BE2C (cell line): ENCODE measurements around the gene ROMO1.
"Not testable (repeated sequence)": the region's sequence is repeated elsewhere in the genome, so short reads cannot be mapped to it uniquely, and the experiment has no call there.

Experiments
- DNase-seq: peaks from one replicate; pipeline ENCODE4 v3.0.0-alpha.2; 2020
- H3K27me3 ChIP-seq: fragments of 250-450 bp; sonication (Bioruptor Pico); 2 replicates; pipeline ENCODE4 v1.5.1; 2020; ENCODE audit warnings: mild to moderate bottlenecking
- H3K36me3 ChIP-seq: fragments of 250-450 bp; sonication (Bioruptor Pico); 2 replicates; pipeline ENCODE4 v1.5.1; 2020; ENCODE audit warnings: mild to moderate bottlenecking
- H3K4me1 ChIP-seq: fragments of 250-450 bp; sonication (Bioruptor Pico); 2 replicates; pipeline ENCODE4 v1.5.1; 2020
- H3K4me3 ChIP-seq: 2 replicates; pipeline ENCODE4 v1.5.1; 2011; ENCODE audit warnings: low read depth, low read length
- H3K9me3 ChIP-seq: fragments of 250-450 bp; sonication (Bioruptor Pico); 2 replicates; pipeline ENCODE4 v1.5.1; 2020
- TF ChIP-seq, protein P1 (sequence below): IDR thresholded peaks from 2 replicates; pipeline ENCODE4 v1.5.1; 2012; ENCODE audit warnings: mild to moderate bottlenecking, low read depth, low read length

ROMO1 gene

DNA sequence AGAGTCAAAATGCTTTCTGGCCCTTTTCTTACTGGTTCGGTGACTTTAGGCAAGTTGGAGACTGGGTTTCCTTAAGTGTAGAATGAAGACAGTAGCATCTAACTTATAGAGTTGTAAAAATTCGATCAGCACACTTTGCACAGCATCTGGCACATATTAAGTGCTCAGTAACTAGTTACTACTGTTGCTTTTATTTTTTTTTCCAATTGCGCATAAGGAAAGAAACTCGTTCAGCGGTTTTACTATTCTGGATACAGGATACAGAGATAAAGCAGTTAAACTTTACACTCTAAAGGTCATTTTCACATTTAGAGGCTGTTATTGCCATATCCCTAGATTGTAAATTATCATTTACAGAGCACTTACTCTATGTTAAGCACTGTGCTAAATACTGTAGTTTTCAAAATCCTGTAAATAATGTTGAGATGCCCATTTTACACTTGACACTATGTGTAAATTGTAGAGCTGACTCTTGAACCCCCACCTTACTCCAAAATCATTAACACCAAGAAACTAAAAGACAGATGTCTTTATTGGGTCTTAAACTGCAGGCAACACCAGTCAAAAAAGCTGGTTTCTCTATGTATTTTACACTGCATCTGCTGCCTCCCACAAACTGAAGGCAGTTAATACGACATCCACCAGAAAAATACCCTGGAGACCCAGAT lies 886 bp downstream of the ROMO1 start:
- Histone ChIP-seq H3K9me3 (no peaks in the 10 kb centered on the region), H3K36me3 (peaks cover 45% of the 10 kb centered on the region), H3K27me3 (no peaks in the 10 kb centered on the region), H3K4me3 (peak overlapping the region; percentile 89), H3K4me1 (no peaks in the 10 kb centered on the region)
- no peak for DNase-seq
- TF ChIP-seq, protein P1, sequence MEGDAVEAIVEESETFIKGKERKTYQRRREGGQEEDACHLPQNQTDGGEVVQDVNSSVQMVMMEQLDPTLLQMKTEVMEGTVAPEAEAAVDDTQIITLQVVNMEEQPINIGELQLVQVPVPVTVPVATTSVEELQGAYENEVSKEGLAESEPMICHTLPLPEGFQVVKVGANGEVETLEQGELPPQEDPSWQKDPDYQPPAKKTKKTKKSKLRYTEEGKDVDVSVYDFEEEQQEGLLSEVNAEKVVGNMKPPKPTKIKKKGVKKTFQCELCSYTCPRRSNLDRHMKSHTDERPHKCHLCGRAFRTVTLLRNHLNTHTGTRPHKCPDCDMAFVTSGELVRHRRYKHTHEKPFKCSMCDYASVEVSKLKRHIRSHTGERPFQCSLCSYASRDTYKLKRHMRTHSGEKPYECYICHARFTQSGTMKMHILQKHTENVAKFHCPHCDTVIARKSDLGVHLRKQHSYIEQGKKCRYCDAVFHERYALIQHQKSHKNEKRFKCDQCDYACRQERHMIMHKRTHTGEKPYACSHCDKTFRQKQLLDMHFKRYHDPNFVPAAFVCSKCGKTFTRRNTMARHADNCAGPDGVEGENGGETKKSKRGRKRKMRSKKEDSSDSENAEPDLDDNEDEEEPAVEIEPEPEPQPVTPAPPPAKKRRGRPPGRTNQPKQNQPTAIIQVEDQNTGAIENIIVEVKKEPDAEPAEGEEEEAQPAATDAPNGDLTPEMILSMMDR, result no peak

DNA sequence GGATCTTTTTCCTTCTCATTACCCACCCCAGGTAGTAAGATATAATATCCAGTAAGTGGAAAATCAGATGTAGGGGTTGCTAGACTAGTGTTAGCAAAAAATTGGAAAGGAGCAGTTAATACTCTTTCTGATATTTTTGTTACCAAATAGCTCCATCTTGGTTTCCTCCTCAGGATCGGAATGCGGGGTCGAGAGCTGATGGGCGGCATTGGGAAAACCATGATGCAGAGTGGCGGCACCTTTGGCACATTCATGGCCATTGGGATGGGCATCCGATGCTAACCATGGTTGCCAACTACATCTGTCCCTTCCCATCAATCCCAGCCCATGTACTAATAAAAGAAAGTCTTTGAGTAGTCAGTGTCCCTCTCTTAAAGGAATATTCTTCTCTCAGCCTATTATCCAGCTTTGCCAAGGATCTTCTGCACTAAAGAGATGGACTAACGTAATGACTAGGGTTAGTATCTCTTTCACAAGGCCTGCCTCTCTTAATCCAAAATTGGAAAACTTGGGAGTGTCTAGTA lies 1.5 kb downstream of the ROMO1 start:
- Histone ChIP-seq H3K9me3 (no peaks in the 10 kb centered on the region), H3K4me1 (no peaks in the 10 kb centered on the region), H3K36me3 (peaks cover 48% of the 10 kb centered on the region), H3K4me3 (no peak overlapping the region; the same call in 1 of the 2 replicates), H3K27me3 (no peaks in the 10 kb centered on the region)
- DNase-seq, result no peak
- TF ChIP-seq, protein P1, result no peak

DNA sequence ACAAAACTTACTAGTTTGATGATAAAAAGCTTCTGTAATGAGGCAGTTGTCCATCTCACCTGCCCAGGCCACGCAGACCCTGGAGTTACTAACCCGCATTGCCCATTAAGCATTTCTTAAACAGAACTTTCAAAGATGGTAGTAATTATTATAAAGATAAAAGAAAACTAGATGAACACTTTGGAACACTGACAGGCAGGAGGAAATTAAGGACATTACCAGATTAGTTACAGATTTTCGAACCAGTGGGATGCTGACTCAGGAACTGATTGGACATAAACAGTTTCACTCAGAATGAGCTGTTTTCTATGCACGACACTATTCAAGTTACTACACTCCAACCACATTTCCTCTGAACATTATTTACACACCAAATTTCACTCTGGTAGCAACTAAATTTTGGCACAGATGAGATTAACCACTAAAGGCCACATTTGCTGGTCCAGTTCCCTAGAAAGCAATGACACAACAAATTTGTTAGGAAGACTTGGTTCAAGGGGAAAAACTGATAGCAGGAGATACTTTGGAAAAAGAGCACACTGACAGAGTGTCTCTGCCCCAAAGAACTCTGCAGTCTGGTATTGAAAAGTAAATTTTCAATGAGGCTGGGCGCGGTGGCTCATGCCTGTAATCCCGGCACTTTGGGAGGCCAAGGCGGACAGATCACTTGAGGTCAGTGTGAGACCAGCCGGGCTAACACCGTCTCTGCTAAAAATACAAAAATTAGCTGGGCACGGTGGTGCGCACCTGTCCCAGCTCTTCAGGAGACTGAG lies 3.0 kb downstream of the ROMO1 start:
- Histone ChIP-seq H3K36me3 (peaks cover 62% of the 10 kb centered on the region), H3K4me1 (no peaks in the 10 kb centered on the region), H3K27me3 (no peaks in the 10 kb centered on the region), H3K9me3 (no peaks in the 10 kb centered on the region), H3K4me3 (no peak overlapping the region)
- no peak for DNase-seq
- TF ChIP-seq, protein P1, result no peak

DNA sequence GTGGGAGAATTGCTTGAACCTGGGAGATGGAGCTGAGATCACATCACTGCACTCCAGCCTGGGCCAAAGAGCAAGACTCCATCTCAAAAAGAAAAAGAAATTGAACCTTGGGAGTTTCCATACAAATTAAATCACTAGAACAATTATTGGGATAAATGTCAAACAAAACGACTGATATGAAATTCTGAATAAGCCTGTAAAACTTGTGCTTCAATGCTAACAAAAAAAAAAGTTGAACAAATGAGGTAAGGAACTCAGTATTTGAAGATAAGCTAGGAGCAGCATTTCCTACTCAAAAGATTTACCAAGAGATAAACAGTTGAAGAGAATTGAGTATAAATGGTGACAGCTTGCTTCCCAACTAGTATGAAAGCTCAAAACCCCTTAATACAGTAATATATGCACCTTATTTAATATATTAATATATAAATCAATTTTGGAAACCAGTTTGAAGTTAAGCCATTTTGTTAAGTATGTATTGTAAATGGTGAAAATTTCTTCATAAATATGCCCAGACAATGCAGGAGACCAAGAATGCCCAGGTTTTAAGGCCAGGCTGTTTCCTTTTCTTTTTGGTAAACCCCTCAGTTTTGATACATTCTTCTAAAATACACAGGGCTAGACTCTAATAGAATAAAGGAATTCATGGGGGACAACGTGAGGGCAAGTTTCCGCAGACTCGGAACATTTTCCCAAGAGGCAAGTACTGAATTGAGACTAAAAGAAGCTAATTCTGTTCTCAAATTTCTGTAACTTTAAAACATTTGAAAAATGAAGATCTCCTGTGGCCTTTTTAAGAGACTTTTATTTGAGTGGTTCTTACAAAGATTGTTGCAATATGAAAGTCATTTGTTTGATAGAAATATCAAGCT lies 3.9 kb downstream of the ROMO1 start:
- Histone ChIP-seq H3K27me3 (no peaks in the 10 kb centered on the region), H3K4me3 (no peak overlapping the region), H3K9me3 (no peaks in the 10 kb centered on the region), H3K36me3 (peaks cover 69% of the 10 kb centered on the region), H3K4me1 (no peaks in the 10 kb centered on the region)
- no peak for DNase-seq
- TF ChIP-seq, protein P1, result no peak

DNA sequence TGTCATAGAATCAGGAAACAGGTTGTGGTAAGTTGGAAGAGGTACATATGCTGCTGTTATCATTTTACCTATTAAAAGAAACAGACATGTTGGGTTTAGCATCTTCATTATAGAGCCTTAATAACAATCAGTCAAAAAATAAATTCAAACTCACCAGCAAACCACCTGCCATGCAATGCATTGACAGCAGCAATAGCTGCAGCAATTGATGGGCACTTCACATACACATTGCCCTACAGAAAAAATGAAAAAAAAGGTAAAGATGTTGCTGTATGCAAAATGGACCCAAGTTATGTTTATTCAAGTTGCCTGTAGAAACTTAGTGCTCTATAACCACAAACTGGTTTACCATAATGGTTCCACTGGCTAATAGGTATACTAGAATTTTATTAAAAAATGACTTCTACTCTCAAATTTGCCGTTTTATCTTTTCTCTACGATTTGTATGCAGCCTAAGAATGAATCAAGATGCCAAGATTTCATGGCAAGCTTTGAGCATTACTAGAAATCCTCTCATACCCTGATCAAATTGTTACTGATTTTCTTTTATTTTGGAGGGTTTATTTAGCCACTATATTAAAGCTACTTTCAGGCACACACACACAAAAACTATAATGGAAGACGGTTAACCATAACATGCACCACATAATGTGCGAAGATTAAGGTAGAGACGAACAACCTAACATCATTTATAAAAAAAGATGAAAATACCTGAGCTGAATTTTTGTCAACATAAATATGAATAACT lies 5.5 kb downstream of the ROMO1 start:
- no peak overlapping the region for H3K4me3 ChIP-seq
- H3K9me3 ChIP-seq, result no peaks in the 10 kb centered on the region
- TF ChIP-seq, protein P1, result no peak
- no peak for DNase-seq
- no peaks in the 10 kb centered on the region for H3K4me1 ChIP-seq
- peaks cover 85% of the 10 kb centered on the region for H3K36me3 ChIP-seq
- H3K27me3 ChIP-seq, result no peaks in the 10 kb centered on the region

DNA sequence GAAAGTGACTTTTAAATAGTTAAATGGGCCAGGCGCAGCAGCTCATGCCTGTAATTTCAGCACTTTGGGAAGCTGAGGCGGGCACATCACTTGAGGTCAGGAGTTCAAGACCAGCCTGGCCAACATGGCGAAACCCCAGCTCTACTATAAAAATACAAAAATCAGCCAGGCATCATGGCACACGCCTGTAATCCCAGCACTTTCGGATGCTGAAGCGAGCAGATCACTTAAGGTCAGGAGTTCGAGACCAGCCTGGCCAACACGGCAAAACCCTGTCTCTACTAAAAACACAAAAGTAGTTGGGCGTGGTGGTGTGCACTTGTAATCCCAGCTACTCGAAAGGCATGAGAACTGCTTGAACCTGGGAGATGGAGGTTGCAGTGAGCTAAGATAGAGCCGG lies 6.7 kb downstream of the ROMO1 start:
- not testable (repeated sequence) for H3K9me3 ChIP-seq, H3K27me3 ChIP-seq, H3K4me3 ChIP-seq, DNase-seq, H3K4me1 ChIP-seq
- H3K36me3 ChIP-seq, result peaks cover 95% of the 10 kb centered on the region

DNA sequence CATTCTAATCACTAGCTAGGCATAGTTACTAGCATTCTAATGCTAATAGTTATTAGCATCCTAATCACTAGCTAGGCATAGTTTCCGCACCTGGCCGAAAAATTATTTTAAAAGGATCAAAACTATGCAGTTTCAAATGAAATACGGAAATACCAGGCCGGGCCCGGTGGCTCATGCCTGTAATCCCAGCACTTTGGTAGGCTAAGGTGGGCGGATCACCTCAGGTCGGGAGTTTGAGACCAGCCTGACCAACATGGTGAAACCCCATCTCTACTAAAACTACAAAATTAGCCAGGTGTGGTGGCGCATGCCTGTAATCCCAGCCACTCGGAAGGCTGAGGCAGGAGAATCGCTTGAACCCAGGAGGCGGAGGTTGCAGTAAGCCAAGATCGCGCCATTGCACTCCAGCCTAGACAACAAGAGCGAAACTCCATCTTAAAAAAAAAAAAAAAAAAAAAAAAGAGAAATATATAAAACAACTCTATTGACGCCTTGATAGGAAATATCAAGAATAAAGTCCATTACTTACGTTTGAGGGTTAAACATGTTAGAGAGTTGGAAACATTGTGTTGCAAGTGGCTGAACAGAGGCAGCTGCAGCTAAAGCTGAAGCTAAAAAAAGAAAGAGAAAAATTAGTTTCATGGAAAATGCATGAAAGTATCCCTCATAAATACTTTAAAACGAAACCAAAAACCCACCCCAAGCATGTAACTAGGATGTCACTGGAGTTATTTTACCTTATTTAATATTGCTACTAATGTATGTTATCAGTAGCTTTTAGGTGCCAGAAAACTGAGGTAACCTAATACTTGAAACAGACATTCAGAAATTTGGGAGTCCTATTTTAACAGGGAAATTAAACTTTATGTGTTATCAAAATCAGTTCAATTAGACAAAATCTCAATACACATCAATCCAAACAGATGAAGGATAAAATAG lies 7.7 kb downstream of the ROMO1 start:
- peaks cover 97% of the 10 kb centered on the region for H3K36me3 ChIP-seq
- H3K4me3 ChIP-seq, DNase-seq, H3K27me3 ChIP-seq, H3K9me3 ChIP-seq, H3K4me1 ChIP-seq: not testable (repeated sequence)
